Uterus (tissue), 4 donors: ENCODE results near the gene RAC2. TPM values are rescaled to one million over a fixed set of nuclear protein-coding genes. Genes with fewer than 3 reads are reported as not detected.

Experiments used
- DNase-seq, 2 donors: peaks; one replicate each; pipeline ENCODE4 v3.0.0-alpha.2; 2019 to 2020
- H3K27ac ChIP-seq, 2 donors: fragments of 200-600 bp; sonication (generic); 1 replicate in 1 of 2; 2 replicates in 1 of 2; pipeline ENCODE4 v1.5.1; 2016 to 2018
- H3K27me3 ChIP-seq, 2 donors: fragments of 200-600 bp; sonication (generic); one replicate each; pipeline ENCODE4 v1.5.1; 2018 to 2019; ENCODE audit warnings: control low read depth in 1 of 2
- H3K36me3 ChIP-seq, 2 donors: fragments of 200-600 bp; sonication (generic); one replicate each; pipeline ENCODE4 v1.5.1; 2019; ENCODE audit warnings: control low read depth in 1 of 2
- H3K4me1 ChIP-seq, 2 donors: fragments of 200-600 bp; sonication (generic); one replicate each; pipeline ENCODE4 v1.5.1; 2018 to 2019; ENCODE audit warnings: control low read depth in 1 of 2
- H3K4me3 ChIP-seq, 2 donors: fragments of 200-600 bp; sonication (generic); 1 replicate in 1 of 2; 2 replicates in 1 of 2; pipeline ENCODE4 v1.5.1; 2018 to 2019; ENCODE audit warnings: mild to moderate bottlenecking in 1 of 2
- H3K9me3 ChIP-seq, 2 donors: fragments of 200-600 bp; sonication (generic); one replicate each; pipeline ENCODE4 v1.5.1; 2019; ENCODE audit warnings: control low read depth in 1 of 2
- POLR2A ChIP-seq, 2 donors: fragments of 450-650 bp; IDR thresholded peaks; one replicate each; pipeline ENCODE4 v1.6.1; 2016; ENCODE audit warnings: antibody characterized with exemption in 2 of 2, mild to moderate bottlenecking in 1 of 2, moderate library complexity in 1 of 2
- intact Hi-C: fragments of 100-400 bp; cut with DNase I; formaldehyde crosslinking; loops from one replicate; pipeline ENCODE4 v1.15.1; 2023; ENCODE audit warnings: low total_unique reads
- total RNA-seq, 4 donors: library from RNA; depleted of rRNA in 3 of 4; stranded (reverse); fragments of >200 nt in 3 of 4; gene quantifications; one replicate each; pipeline versions ENCODE4 v1.1.0 to v1.2.4, GENCODE V29; 2014 to 2023
- TF ChIP-seq, protein P1 (sequence below), 4 experiments: fragments of 200-600 bp in 2 of 4; fragments of 450-650 bp in 2 of 4; sonication (generic) in 2 of 4; IDR thresholded peaks; one replicate each; pipeline ENCODE4 v1.5.1; 2016 to 2019; ENCODE audit warnings: antibody characterized with exemption in 4 of 4, mild to moderate bottlenecking in 2 of 4, moderate library complexity in 1 of 4
- donor health status: DM: yes; HTN: yes; CAD: no.

Gene RAC2
- total RNA-seq, 4 donors from 2014 or later = 2.4 to 6.7 (median 4.5) TPM

DNA sequence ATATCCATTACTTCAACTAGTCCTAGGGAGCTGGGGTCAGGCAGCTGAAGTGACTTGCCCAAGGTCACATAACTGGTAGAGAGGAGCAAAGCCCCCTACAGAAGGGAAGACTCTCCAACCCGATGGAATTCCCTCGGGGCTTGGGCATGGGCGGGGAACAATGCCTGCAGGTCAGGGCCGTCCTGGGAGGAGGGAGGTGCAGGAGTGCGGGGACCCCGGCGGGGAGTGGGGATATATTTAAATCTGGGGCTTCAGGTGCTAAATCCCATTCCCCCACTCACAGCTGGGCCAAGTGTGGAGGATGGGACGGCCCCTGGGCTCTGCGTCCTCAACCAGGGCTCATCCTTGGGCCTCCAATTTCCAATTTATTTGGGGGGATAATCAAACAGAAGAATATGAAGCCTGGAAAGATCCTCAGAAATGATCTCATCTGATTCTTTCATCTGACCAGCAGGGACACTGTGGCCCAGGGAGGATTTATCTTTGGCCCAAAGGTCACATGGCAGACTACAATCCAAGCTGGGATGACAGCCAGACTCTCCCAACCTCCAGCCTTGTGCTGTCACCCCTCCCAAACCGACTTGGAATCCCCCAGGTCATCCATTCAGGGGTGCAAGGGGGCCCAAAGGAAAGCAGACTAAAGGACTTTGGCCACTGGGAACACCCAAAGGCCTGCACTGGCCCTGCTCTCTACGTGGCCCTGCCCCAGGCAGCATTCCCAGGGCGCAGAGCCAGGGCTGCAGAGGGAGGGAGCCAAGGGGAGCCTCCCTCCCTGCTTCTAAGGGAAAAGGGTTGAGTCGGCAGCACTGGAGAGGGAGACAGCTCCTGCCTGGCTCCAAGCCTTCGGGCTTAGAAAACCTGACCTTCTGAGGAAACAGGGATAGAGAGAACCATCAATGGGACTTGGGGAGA lies 47.3 kb downstream of the RAC2 start:
- Histone ChIP-seq H3K36me3 (no peaks in the 10 kb centered on the region), H3K9me3 (no peaks in the 10 kb centered on the region), H3K4me3 (no peak overlapping the region), H3K4me1 (peaks cover 25 to 30% of the 10 kb centered on the region in 2 donors), H3K27me3 (no peaks in the 10 kb centered on the region), H3K27ac (peak overlapping the region; percentile 96 to 97)
- intact Hi-C loops = no loop called here
- TF ChIP-seq POLR2A (IDR thresholded peaks at IDR 0.05) = no peak
- TF ChIP-seq, protein P1, sequence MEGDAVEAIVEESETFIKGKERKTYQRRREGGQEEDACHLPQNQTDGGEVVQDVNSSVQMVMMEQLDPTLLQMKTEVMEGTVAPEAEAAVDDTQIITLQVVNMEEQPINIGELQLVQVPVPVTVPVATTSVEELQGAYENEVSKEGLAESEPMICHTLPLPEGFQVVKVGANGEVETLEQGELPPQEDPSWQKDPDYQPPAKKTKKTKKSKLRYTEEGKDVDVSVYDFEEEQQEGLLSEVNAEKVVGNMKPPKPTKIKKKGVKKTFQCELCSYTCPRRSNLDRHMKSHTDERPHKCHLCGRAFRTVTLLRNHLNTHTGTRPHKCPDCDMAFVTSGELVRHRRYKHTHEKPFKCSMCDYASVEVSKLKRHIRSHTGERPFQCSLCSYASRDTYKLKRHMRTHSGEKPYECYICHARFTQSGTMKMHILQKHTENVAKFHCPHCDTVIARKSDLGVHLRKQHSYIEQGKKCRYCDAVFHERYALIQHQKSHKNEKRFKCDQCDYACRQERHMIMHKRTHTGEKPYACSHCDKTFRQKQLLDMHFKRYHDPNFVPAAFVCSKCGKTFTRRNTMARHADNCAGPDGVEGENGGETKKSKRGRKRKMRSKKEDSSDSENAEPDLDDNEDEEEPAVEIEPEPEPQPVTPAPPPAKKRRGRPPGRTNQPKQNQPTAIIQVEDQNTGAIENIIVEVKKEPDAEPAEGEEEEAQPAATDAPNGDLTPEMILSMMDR (IDR thresholded peaks at IDR 0.05) = peak; percentile 9 to 30 (median 18)
- peak; percentile 90 to 94 for DNase-seq

DNA sequence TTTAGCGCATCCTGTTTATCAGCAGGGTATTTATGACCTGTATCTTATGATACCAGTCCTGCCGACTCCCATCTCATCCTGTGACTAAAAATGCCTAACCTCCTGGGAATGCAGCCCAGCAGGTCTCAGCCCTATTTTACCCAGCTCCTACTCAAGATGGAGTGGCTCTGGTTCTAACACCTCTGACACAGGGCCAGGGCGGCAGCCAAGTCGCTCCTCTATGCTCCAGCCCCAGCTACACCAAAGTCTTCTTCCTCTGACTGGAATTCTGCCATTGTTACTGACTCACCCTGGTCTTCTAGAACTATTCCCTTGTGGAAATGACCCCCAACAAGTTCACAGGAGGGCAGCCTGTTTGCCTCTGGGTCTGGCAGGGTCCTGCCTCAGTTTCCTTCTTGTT lies 48.1 kb downstream of the RAC2 start:
- peak; percentile 56 to 66 for DNase-seq
- H3K9me3 ChIP-seq = no peaks in the 10 kb centered on the region
- TF ChIP-seq, protein P1 (IDR thresholded peaks at IDR 0.05) = no peak
- TF ChIP-seq POLR2A (IDR thresholded peaks at IDR 0.05) = no peak
- no peaks in the 10 kb centered on the region for H3K27me3 ChIP-seq
- intact Hi-C loops = no loop called here
- H3K36me3 ChIP-seq = no peaks in the 10 kb centered on the region
- peak overlapping the region; percentile 96 to 97 for H3K27ac ChIP-seq
- peaks cover 25 to 30% of the 10 kb centered on the region in 2 donors for H3K4me1 ChIP-seq
- H3K4me3 ChIP-seq = no peak overlapping the region

DNA sequence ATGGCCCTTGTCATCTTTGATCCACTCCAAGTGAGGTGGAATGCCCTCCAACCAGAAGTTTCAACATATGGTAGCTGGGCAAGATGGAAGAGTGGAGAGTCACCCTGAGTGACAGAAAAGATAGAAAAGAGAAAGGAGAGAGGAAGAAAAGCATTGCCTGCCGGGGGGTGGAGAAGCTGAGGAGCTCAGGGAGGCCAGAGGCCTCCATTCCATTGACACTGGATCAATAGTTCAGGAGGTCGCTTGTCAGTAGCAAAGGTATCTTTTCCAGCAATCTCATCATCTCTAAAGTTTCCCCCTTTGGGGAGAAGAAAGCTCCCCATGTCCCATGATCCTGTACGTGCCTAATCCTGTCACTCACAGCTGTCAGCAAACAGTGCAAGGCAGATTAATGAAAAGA lies 49.3 kb downstream of the RAC2 start:
- no peaks in the 10 kb centered on the region for H3K27me3 ChIP-seq
- H3K36me3 ChIP-seq = no peaks in the 10 kb centered on the region
- no peak for TF ChIP-seq POLR2A (IDR thresholded peaks at IDR 0.05)
- TF ChIP-seq, protein P1 (IDR thresholded peaks at IDR 0.05) = no peak
- no peak for DNase-seq
- H3K4me3 ChIP-seq = no peak overlapping the region
- intact Hi-C loops = no loop called here
- peaks cover 25 to 29% of the 10 kb centered on the region in 2 donors for H3K4me1 ChIP-seq
- H3K9me3 ChIP-seq = no peaks in the 10 kb centered on the region
- peak overlapping the region; percentile 96 to 97 for H3K27ac ChIP-seq

DNA sequence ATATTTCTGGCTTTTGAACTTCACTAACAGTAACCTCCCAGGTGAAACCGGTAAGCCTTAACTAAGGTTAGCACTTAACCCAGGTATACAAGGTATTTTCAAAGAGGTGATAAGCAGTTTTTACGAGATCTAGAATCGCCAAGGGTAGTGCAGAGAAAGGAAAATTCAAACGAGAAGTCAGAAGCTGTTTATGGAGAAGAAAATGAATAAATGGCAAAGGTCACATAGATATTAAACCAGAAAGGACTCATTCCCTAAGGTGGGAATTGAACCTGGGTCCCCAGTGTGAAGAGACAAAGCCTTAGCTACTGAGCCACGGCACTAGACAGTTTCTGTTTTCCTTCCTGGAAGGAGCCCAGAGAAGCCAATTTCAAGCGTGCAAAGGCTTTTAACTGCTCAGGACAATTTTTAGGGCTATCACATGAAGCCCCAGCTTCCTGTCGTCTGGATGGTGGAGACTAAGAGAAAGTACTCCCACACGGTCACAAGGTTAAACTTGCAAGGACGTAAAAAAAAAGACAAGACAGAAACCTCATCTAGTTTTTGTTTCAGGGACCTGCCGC lies 50.4 kb downstream of the RAC2 start:
- Histone ChIP-seq H3K4me3 (no peak overlapping the region), H3K9me3 (no peaks in the 10 kb centered on the region), H3K27ac (peak overlapping the region; percentile 96 to 97), H3K36me3 (no peaks in the 10 kb centered on the region), H3K27me3 (no peaks in the 10 kb centered on the region), H3K4me1 (peaks cover 25 to 28% of the 10 kb centered on the region in 2 donors)
- TF ChIP-seq POLR2A (IDR thresholded peaks at IDR 0.05) = no peak
- TF ChIP-seq, protein P1 (IDR thresholded peaks at IDR 0.05) = no peak
- DNase-seq = peak; percentile 35 to 56
- intact Hi-C loops = no loop called here

DNA sequence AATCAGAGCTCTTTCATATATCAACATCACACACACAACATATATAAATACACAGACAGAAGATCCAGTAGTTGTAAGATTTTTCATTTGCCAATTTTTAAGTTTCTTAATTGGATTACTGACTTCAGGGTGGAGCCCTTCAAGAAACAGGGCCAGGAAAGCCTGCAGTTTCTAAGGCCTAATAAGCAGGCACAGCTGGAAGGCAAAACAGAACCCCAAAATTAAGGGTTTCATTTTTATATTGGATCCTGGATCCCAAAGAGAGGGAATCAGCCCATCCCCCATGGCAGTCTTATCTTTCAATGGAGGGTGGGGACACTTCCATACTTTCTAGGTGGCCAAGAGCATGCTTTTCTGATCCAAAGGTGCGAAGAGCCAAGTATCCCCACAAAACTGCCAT lies 51.3 kb downstream of the RAC2 start:
- H3K36me3 ChIP-seq = no peaks in the 10 kb centered on the region
- H3K4me3 ChIP-seq = no peak overlapping the region
- TF ChIP-seq, protein P1 (IDR thresholded peaks at IDR 0.05) = no peak
- TF ChIP-seq POLR2A (IDR thresholded peaks at IDR 0.05) = no peak
- peaks cover 21 to 30% of the 10 kb centered on the region in 2 donors for H3K4me1 ChIP-seq
- H3K9me3 ChIP-seq = no peaks in the 10 kb centered on the region
- intact Hi-C loops = no loop called here
- H3K27me3 ChIP-seq = no peaks in the 10 kb centered on the region
- no peak for DNase-seq
- peak overlapping the region; percentile 96 to 97 for H3K27ac ChIP-seq
